GM12878 (cell line): ENCODE measurements around the gene CMAS. TPM values are rescaled to one million over a fixed set of nuclear protein-coding genes. Genes with fewer than 3 reads are reported as not detected.

ENCODE experiments used
- ATAC-seq: fragments of 200-7000 bp; cut with Tn5 transposase; 3 replicates; pipeline ENCODE4 v1.9.1; 2020; ENCODE audit warnings: mild to moderate bottlenecking, moderate library complexity
- BruUV-seq: library from RNA; stranded (reverse); fragments of 400-500 nt; replicated peaks from 2 replicates; lab custom pipeline; 2021; lab: Mats Ljungman, UMichigan
- CTCF ChIA-PET: fragments of 300-600 bp; sonication (Branson Sonifier 250); formaldehyde crosslinking; extraction: SDS; loops from one replicate; lab custom pipeline; 2021; ENCODE audit warnings: inconsistent platforms; lab: Yijun Ruan, JAX
- POLR2A ChIA-PET: fragments of 350-600 bp; formaldehyde crosslinking; extraction: SDS; loops from one replicate; lab custom pipeline; 2021; ENCODE audit warnings: inconsistent platforms; lab: Charles Lee
- RAD21 ChIA-PET: fragments of 300-600 bp; sonication (Branson Sonifier 250); formaldehyde crosslinking; loops from one replicate; lab custom pipeline; 2023; ENCODE audit warnings: antibody characterized with exemption; ENCODE audit not compliant: unreplicated experiment; lab: Charles Lee
- SMC1A ChIA-PET: fragments of 300-600 bp; sonication (Branson Sonifier 250); formaldehyde crosslinking; loops from one replicate; lab custom pipeline; 2023; ENCODE audit not compliant: unreplicated experiment, uncharacterized antibody; lab: Charles Lee
- DNase-seq: peaks from one replicate; pipeline ENCODE4 v3.0.0-alpha.2; 2011; ENCODE audit warnings: low read depth, low spot score
- FAIRE-seq: peaks from 3 replicates; lab custom pipeline; 2011; peaks lifted over from hg19 to GRCh38; lab: Jason Lieb, UNC
- H2AFZ ChIP-seq: 2 replicates; pipeline ENCODE4 v1.6.0; 2011; ENCODE audit warnings: low read depth, low read length, control low read depth; ENCODE audit not compliant: control insufficient read depth
- H3K27ac ChIP-seq: 2 replicates; pipeline ENCODE4 v1.5.1; 2011; ENCODE audit warnings: control low read depth; ENCODE audit not compliant: control insufficient read depth, insufficient read depth
- H3K27me3 ChIP-seq, 2 experiments: replicated peaks in 1 of 2; 2 replicates each; pipeline versions ENCODE4 v1.6.0 to v1.6.1; 2011; ENCODE audit warnings: low read length in 1 of 2; ENCODE audit not compliant: control insufficient read depth in 2 of 2, insufficient read depth in 2 of 2
- H3K36me3 ChIP-seq, 2 experiments: 2 replicates each; pipeline ENCODE4 v1.5.1; 2011; ENCODE audit warnings: low read length in 1 of 2; ENCODE audit not compliant: control insufficient read depth in 2 of 2, insufficient read depth in 2 of 2
- H3K4me1 ChIP-seq: 2 replicates; pipeline ENCODE4 v1.6.1; 2011; ENCODE audit warnings: mild to moderate bottlenecking, low read length, moderate library complexity, mixed read lengths; ENCODE audit not compliant: control insufficient read depth, insufficient read depth
- H3K4me2 ChIP-seq: 2 replicates; pipeline ENCODE4 v1.6.0; 2011; ENCODE audit warnings: control low read depth; ENCODE audit not compliant: control insufficient read depth, insufficient read depth
- H3K4me3 ChIP-seq: fragments of 200-600 bp; sonication (generic); 2 replicates; pipeline ENCODE4 v1.5.1; 2016
- H3K79me2 ChIP-seq: 2 replicates; pipeline ENCODE4 v1.6.0; 2011; ENCODE audit warnings: low read length; ENCODE audit not compliant: control insufficient read depth, insufficient read depth
- H3K9ac ChIP-seq: 2 replicates; pipeline ENCODE4 v1.8.0; 2011; ENCODE audit warnings: low read length, control low read depth, mixed read lengths; ENCODE audit not compliant: control insufficient read depth, insufficient read depth
- H3K9me3 ChIP-seq: replicated peaks from 3 replicates; pipeline ENCODE4 v1.5.1; 2011; ENCODE audit warnings: mild to moderate bottlenecking, low read length; ENCODE audit not compliant: control insufficient read depth, insufficient read depth
- H4K20me1 ChIP-seq: 2 replicates; pipeline ENCODE4 v1.6.0; 2011; ENCODE audit not compliant: control insufficient read depth, insufficient read depth
- ATF7 ChIP-seq: fragments of 450-650 bp; IDR thresholded peaks from 2 replicates; pipeline ENCODE4 v1.6.1; 2016; ENCODE audit warnings: low read depth, mild to moderate bottlenecking
- KDM1A ChIP-seq: fragments of 200-600 bp; sonication (generic); IDR thresholded peaks from 2 replicates; pipeline ENCODE4 v1.6.1; 2016; ENCODE audit warnings: borderline replicate concordance
- MXI1 ChIP-seq: fragments of 150-350 bp; IDR thresholded peaks from 2 replicates; pipeline ENCODE4 v1.6.1; 2011; ENCODE audit warnings: low read depth, mild to moderate bottlenecking, inconsistent platforms, low read length, improper control_type of control experiment
- NFYB ChIP-seq: IDR thresholded peaks from 2 replicates; pipeline ENCODE4 v1.6.1; 2011; ENCODE audit warnings: low read depth, mild to moderate bottlenecking, low read length, improper control_type of control experiment, moderate library complexity; ENCODE audit not compliant: insufficient read depth
- NR2C2 ChIP-seq: IDR thresholded peaks from 2 replicates; pipeline ENCODE4 v1.6.1; 2011; ENCODE audit warnings: borderline replicate concordance, low read depth; ENCODE audit not compliant: control insufficient read depth, insufficient read length
- PRDM15 ChIP-seq: fragments of 450-650 bp; formaldehyde crosslinking; IDR thresholded peaks from 2 replicates; pipeline ENCODE4 v1.4.0; 2020; ENCODE audit warnings: mild to moderate bottlenecking, moderate library complexity
- SUZ12 ChIP-seq: fragments of 200-600 bp; sonication (generic); IDR thresholded peaks from one replicate; pipeline ENCODE4 v1.6.1; 2018; ENCODE audit warnings: antibody characterized with exemption, mild to moderate bottlenecking; ENCODE audit not compliant: unreplicated experiment
- YBX1 ChIP-seq: fragments of 450-650 bp; IDR thresholded peaks from 2 replicates; pipeline ENCODE4 v1.6.1; 2016; ENCODE audit warnings: antibody characterized with exemption
- ZNF687 ChIP-seq: fragments of 450-650 bp; IDR thresholded peaks from 2 replicates; pipeline ENCODE4 v1.6.1; 2017; ENCODE audit warnings: mild to moderate bottlenecking, moderate library complexity
- ZSCAN29 ChIP-seq: fragments of 450-650 bp; IDR thresholded peaks from 2 replicates; pipeline ENCODE4 v1.6.1; 2017; ENCODE audit warnings: mild to moderate bottlenecking, moderate library complexity
- WGBS: methylation state at CpG from one replicate; pipeline ENCODE4 v1.1.6; 2016; ENCODE audit warnings: low lambda C conversion rate; ENCODE audit not compliant: insufficient replicate concordance, insufficient coverage; ENCODE audit errors: missing lambda C conversion rate; 5-methylcytosine and 5-hydroxymethylcytosine counted together
- in situ Hi-C: fragments of 300-500 bp; cut with MboI; formaldehyde crosslinking; loops from 9 replicates; pipeline ENCODE4 v1.14.3; 2018; ENCODE audit warnings: mixed read lengths
- intact Hi-C: fragments of 100-400 bp; cut with micrococcal nuclease; formaldehyde crosslinking; loops from one replicate; pipeline ENCODE4 v1.14.2; 2022; ENCODE audit not compliant: unreplicated experiment
- polyA plus RNA-seq, 11 experiments: library from polyadenylated mRNA; depleted of rRNA in 4 of 11; unstranded in 6 of 11; stranded (reverse) in 5 of 11; fragments of >200 nt; fragmentation: Nextera tagmentation in 4 of 11; fragmentation: Illumina TruSeq in 1 of 11; extraction: Ambion mirVana in 4 of 11; extraction: Trizol in 1 of 11; gene quantifications; 1 replicate in 1 of 11; 2 replicates in 10 of 11; pipeline versions ENCODE4 v1.2.1 to v1.2.3, GENCODE V29; 2011 to 2016; ENCODE audit warnings: inconsistent platforms in 2 of 11, missing spikeins in 2 of 11, low read depth in 1 of 11
- total RNA-seq, 4 experiments: library from RNA; depleted of rRNA in 3 of 4; stranded (reverse); fragments of >200 nt in 3 of 4; fragmentation: Illumina TruSeq in 1 of 4; extraction: Trizol in 1 of 4; gene quantifications; 2 replicates each; pipeline versions ENCODE4 v1.2.1 to v1.2.3, GENCODE V29; 2013 to 2021

Gene CMAS
- total and polyA plus RNA-seq, 10 of the 15 experiments (the other 5 are each of a cell fraction or from before 2014, with no cell fraction given) = 12.9 to 73.2 (median 30.8) TPM

- 52% methylated on average over 9 of the region's 9 CpGs for WGBS
- Histone ChIP-seq H3K4me1 (no peaks in the 10 kb centered on the region), H3K4me3 (no peak overlapping the region), H3K9ac (no peak overlapping the region), H3K4me2 (no peak overlapping the region), H4K20me1 (no peaks in the 10 kb centered on the region), H3K79me2 (peaks cover 12% of the 10 kb centered on the region), H3K27ac (no peak overlapping the region), H2AFZ (no peak overlapping the region), H3K9me3 (no peaks in the 10 kb centered on the region), H3K27me3 (no peaks in the 10 kb centered on the region; a peak in 1 of 4 replicates), H3K36me3 (no peaks in the 10 kb centered on the region)
- FAIRE-seq (no peak), DNase-seq (no peak), ATAC-seq (no peak)
- intact Hi-C loops = no loop called here
- no TSS peak for BruUV-seq
- ChIA-PET RAD21 (no interaction called here), POLR2A (no interaction called here), CTCF (no interaction called here), SMC1A (interaction anchor here (0.6 to 1.5 kb wide), 3 partner anchors 8 to 20 kb away, joined by 3 to 5 read pairs (median 3); no protein-coding TSS in a partner anchor)
- TF ChIP-seq SUZ12 (no peak), ZSCAN29 (no peak), KDM1A (no peak), NFYB (no peak), NR2C2 (no peak), MXI1 (no peak)
- in situ Hi-C loops = no loop called here
Observed at GRCh38 chr12:22042976-22043669, 2.9 kb upstream of the CMAS start.

GRCh38 chr12:22043943-22044342 is 2.1 kb upstream of the CMAS start:
- ChIA-PET RAD21 (no interaction called here), POLR2A (no interaction called here), CTCF (no interaction called here), SMC1A (no interaction called here)
- no peak overlapping the region for H3K9ac ChIP-seq
- H4K20me1 ChIP-seq = no peaks in the 10 kb centered on the region
- BruUV-seq = no TSS peak
- WGBS = 21% methylated on average over 2 of the region's 2 CpGs
- H3K27ac ChIP-seq = no peak overlapping the region
- DNase-seq = no peak
- in situ Hi-C loops (no loop called here), intact Hi-C loops (no loop called here)
- H2AFZ ChIP-seq = no peak overlapping the region
- ATAC-seq = no peak
- FAIRE-seq = no peak
- no peaks in the 10 kb centered on the region for H3K36me3 ChIP-seq
- no peaks in the 10 kb centered on the region for H3K9me3 ChIP-seq
- peaks cover 12% of the 10 kb centered on the region for H3K79me2 ChIP-seq
- no peak overlapping the region for H3K4me3 ChIP-seq
- H3K27me3 ChIP-seq = no peaks in the 10 kb centered on the region; a peak in 1 of 4 replicates
- H3K4me2 ChIP-seq = no peak overlapping the region
- H3K4me1 ChIP-seq = no peaks in the 10 kb centered on the region
- TF ChIP-seq ZNF687 (no peak), ATF7 (no peak), PRDM15 (CRISPR knock-in tag) (no peak), YBX1 (no peak)
